ENCODE measurements around the gene CAD. TPM values are rescaled to one million over a fixed set of nuclear protein-coding genes. Genes with fewer than 3 reads are reported as not detected.
A peak's percentile ranks its signal among the peaks of the same experiment; 100 is the strongest.
"Not testable (repeated sequence)": the region's sequence is repeated elsewhere in the genome, so short reads cannot be mapped to it uniquely, and the experiment has no call there.

Gene CAD
- polyA plus RNA-seq, 1 experiment: 17.8 TPM

DNA sequence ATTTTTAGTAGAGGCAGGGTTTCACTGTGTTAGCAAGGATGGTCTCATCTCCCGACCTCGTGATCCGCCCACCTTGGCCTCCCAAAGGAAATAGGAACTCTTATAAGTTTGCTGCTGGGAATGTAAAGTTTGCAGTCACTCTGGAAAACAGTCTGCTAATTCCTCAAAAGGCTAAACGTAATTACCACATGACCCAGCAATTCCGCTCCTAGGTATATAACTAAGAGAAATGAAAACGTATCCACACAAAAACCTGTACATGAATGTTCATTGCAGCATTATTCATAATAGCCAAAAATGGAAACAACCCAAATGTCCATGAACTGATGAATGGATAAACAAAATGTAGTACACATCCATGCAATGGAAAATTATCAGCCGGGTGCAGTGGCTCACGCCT is 27.2 kb upstream of the CAD start:
- Histone ChIP-seq H3K27ac (ENCODE audit: low read depth, low read length) (no peak overlapping the region), H3K27me3 (ENCODE audit: control insufficient read depth, insufficient read depth, low read length) (peaks cover 5% of the 10 kb centered on the region), H3K9me3 (ENCODE audit: control insufficient read depth, insufficient read depth, low read length) (no peaks in the 10 kb centered on the region; the same call in 1 of the 2 replicates), H3K4me3 (ENCODE audit: low read depth, low read length) (no peak overlapping the region)
- no peak for DNase-seq (ENCODE audit: low read depth, low spot score)
- POLR2A ChIA-PET: no interaction called here
- TF ChIP-seq, protein P1, sequence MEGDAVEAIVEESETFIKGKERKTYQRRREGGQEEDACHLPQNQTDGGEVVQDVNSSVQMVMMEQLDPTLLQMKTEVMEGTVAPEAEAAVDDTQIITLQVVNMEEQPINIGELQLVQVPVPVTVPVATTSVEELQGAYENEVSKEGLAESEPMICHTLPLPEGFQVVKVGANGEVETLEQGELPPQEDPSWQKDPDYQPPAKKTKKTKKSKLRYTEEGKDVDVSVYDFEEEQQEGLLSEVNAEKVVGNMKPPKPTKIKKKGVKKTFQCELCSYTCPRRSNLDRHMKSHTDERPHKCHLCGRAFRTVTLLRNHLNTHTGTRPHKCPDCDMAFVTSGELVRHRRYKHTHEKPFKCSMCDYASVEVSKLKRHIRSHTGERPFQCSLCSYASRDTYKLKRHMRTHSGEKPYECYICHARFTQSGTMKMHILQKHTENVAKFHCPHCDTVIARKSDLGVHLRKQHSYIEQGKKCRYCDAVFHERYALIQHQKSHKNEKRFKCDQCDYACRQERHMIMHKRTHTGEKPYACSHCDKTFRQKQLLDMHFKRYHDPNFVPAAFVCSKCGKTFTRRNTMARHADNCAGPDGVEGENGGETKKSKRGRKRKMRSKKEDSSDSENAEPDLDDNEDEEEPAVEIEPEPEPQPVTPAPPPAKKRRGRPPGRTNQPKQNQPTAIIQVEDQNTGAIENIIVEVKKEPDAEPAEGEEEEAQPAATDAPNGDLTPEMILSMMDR (IDR thresholded peaks at IDR 0.05; ENCODE audit: low read depth, low read length): no peak
- CTCF ChIA-PET: interaction anchor here (3.5 kb wide), 1 partner anchor 90 kb away, joined by 136 read pairs; no protein-coding TSS in a partner anchor

DNA sequence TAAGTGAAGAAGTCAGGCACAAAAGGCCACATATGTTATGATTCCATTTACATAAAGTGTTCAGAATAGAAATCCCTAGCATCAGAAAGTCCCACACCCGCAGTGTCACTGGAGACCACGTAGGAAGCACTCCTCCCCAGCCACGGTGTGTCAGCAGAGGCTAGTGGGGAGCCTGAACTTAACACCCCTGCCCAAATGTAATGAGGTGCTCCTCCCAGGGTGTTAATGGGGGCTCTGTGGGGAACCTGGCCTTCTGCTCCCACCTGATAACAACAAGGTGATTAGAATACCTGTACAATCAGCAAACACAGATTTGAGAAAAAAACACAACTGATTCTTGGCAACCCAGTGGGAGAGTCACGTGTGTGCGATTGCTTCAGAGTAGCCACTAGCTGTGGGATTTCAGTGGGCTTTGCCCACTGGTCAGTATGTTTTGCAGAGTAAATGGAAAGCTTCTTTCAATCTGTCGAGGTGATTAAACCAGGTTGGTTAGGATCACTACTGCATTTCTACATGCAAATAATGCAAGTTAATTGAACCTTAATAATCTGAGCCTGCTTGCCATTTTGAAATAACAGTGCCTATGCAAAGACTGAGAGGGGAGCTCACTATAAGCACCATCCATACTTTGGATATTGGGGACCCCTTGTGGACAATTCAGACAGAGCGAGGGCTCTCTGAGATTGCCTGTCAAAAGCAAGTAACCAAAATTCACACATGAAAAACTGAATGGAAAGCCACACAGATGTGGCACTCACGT is 25.9 kb upstream of the CAD start:
- no peak overlapping the region for H3K27ac ChIP-seq (ENCODE audit: low read depth, low read length)
- peak; percentile 41 for DNase-seq (ENCODE audit: low read depth, low spot score)
- H3K4me3 ChIP-seq (ENCODE audit: low read depth, low read length): no peak overlapping the region
- TF ChIP-seq, protein P1 (IDR thresholded peaks at IDR 0.05; ENCODE audit: low read depth, low read length): peak; percentile 92
- H3K9me3 ChIP-seq (ENCODE audit: control insufficient read depth, insufficient read depth, low read length): no peaks in the 10 kb centered on the region; the same call in 1 of the 2 replicates
- ChIA-PET POLR2A (interaction anchor here (1.0 kb wide), 1 partner anchor 57 kb away, joined by 6 read pairs; the partner anchor contains the start of gene PREB), CTCF (interaction anchor here (0.7 to 3.5 kb wide), 27 partner anchors 9 to 345 kb away, joined by 3 to 136 read pairs (median 5); partner anchors contain the start of genes ABHD1, PREB and TCF23)
- H3K27me3 ChIP-seq (ENCODE audit: control insufficient read depth, insufficient read depth, low read length): peaks cover 5% of the 10 kb centered on the region

DNA sequence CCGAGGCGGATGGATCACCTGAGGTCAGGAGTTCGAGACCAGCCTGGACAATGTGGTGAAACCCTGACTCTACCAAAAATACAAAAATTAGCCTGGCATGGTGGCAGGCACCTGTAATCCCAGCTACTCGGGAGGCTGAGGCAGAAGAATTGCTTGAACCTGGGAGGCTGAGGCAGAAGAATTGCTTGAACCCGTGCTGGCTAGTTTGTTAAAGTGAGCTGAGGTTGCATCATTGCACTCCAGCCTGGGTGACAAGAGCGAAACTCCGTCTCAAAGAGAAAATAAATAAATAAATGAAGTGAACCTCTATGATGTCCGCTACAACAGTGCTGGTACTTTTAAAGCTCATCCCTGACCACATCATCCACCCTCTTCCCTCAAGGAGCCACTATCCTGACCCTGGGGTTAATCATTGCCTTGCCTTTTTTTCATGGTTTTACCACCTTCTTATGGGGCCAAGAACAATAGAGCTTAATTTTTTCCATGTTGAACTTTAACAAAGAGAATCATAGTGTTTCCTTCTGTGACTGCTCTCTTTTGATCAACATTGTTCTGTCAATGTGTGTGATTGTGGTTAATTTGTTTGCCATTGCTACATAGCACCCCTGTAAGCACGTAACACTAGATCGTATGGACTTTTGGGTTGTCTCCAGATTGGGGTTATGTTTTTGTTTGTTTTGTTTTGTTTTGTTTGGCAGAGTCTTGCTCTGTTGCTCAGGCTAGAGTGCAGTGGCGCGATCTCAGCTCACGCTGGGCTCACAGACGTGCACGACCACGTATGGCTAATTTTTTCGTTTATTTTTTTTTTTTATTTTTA is 22.4 kb upstream of the CAD start:
- ChIA-PET POLR2A (no interaction called here), CTCF (interaction anchor here (1.1 to 1.4 kb wide), 4 partner anchors 9 to 95 kb away, joined by 3 to 5 read pairs (median 4); no protein-coding TSS in a partner anchor)
- TF ChIP-seq, protein P1 (IDR thresholded peaks at IDR 0.05; ENCODE audit: low read depth, low read length): no peak
- no peaks in the 10 kb centered on the region; the same call in 1 of the 2 replicates for H3K9me3 ChIP-seq (ENCODE audit: control insufficient read depth, insufficient read depth, low read length)
- H3K27me3 ChIP-seq (ENCODE audit: control insufficient read depth, insufficient read depth, low read length): peaks cover 3% of the 10 kb centered on the region
- no peak overlapping the region for H3K4me3 ChIP-seq (ENCODE audit: low read depth, low read length)
- no peak for DNase-seq (ENCODE audit: low read depth, low spot score)
- no peak overlapping the region for H3K27ac ChIP-seq (ENCODE audit: low read depth, low read length)

DNA sequence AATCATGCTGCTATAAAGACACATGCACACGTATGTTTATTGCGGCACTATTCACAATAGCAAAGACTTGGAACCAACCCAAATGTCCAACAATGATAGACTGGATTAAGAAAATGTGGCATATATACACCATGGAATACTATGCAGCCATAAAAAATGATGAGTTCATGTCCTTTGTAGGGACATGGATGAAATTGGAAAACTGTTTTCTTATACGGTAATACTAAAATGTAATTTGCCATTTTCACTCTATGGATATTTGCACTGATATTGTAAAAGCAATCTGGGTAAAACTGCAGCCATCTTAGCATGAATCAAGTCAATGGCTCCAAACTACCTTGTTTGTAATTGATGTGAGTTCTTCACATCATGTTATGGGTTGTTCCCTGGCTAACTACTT is 21.4 kb upstream of the CAD start:
- CTCF ChIA-PET: interaction anchor here (1.1 to 1.4 kb wide), 2 partner anchors 26 to 62 kb away, joined by 4 to 5 read pairs; no protein-coding TSS in a partner anchor
- DNase-seq (ENCODE audit: low read depth, low spot score); H3K27me3 ChIP-seq (ENCODE audit: control insufficient read depth, insufficient read depth, low read length); H3K9me3 ChIP-seq (ENCODE audit: control insufficient read depth, insufficient read depth, low read length); H3K4me3 ChIP-seq (ENCODE audit: low read depth, low read length); POLR2A ChIA-PET; H3K27ac ChIP-seq (ENCODE audit: low read depth, low read length): not testable (repeated sequence)

DNA sequence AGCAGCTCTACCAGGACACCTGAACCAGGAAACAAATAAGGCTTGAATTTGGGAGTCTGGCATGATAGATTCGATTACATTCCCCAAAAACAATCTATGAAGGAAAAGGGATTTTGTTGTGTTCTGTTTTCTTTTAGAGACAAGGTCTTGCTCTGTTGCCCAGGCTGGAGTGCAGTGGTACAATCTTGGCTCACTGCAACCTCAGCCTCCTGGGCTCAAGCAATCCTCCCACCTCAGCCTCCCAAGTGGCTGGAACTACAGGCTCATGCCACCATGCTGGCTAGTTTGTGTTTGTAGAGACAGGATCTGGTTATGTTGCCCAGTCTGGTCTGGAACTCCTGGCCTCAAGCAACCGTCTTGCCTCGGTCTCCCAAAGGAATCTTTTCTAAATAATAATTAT is 19.1 kb upstream of the CAD start:
- H3K27ac ChIP-seq (ENCODE audit: low read depth, low read length); DNase-seq (ENCODE audit: low read depth, low spot score); H3K27me3 ChIP-seq (ENCODE audit: control insufficient read depth, insufficient read depth, low read length); H3K4me3 ChIP-seq (ENCODE audit: low read depth, low read length); POLR2A ChIA-PET; H3K9me3 ChIP-seq (ENCODE audit: control insufficient read depth, insufficient read depth, low read length): not testable (repeated sequence)
- CTCF ChIA-PET: interaction anchor here (1.3 kb wide), 1 partner anchor 28 kb away, joined by 3 read pairs; no protein-coding TSS in a partner anchor

All from AG04450 (cell line).